ENCODE results near the gene DNAJA3.

DNAJA3 gene

GRCh38 chr16:4388271-4389021 is 37.2 kb upstream of the DNAJA3 start:
- DNase-seq (ENCODE audit: low spot score) = peak; percentile 91
- no peak for TF ChIP-seq CTCF (IDR thresholded peaks at IDR 0.05)
- Histone ChIP-seq H3K27ac (peak overlapping the region; percentile 94 to 98), H3K4me3 (no peak overlapping the region)

GRCh38 chr16:4389051-4389955 is 36.4 kb upstream of the DNAJA3 start:
- TF ChIP-seq CTCF (IDR thresholded peaks at IDR 0.05) = no peak
- Histone ChIP-seq H3K4me3 (no peak overlapping the region), H3K27ac (peak overlapping the region; percentile 94 to 98)
- DNase-seq (ENCODE audit: low spot score) = no peak

GRCh38 chr16:4390266-4391260 is 35.1 kb upstream of the DNAJA3 start:
- H3K27ac ChIP-seq = peak overlapping the region; percentile 94 to 98
- peak; percentile 69 for DNase-seq (ENCODE audit: low spot score)
- TF ChIP-seq CTCF (IDR thresholded peaks at IDR 0.05) = no peak
- no peak overlapping the region for H3K4me3 ChIP-seq

GRCh38 chr16:4391631-4392381 is 33.9 kb upstream of the DNAJA3 start:
- Histone ChIP-seq H3K4me3 (no peak overlapping the region), H3K27ac (peak overlapping the region; percentile 74 to 88)
- DNase-seq (ENCODE audit: low spot score) = peak; percentile 66
- no peak for TF ChIP-seq CTCF (IDR thresholded peaks at IDR 0.05)

GRCh38 chr16:4392382-4393239 is 33.1 kb upstream of the DNAJA3 start:
- H3K27ac ChIP-seq = peak overlapping the region; percentile 74 to 88
- H3K4me3 ChIP-seq = no peak overlapping the region
- TF ChIP-seq CTCF (IDR thresholded peaks at IDR 0.05) = no peak
- peak; percentile 77 for DNase-seq (ENCODE audit: low spot score)
